Tibial nerve (tissue), 4 donors: ENCODE results near the gene BMERB1. TPM values are rescaled to one million over a fixed set of nuclear protein-coding genes. Genes with fewer than 3 reads are reported as not detected.
A peak's percentile ranks its signal among the peaks of the same experiment; 100 is the strongest.

ENCODE experiments used
- DNase-seq, 2 donors: peaks; one replicate each; pipeline ENCODE4 v3.0.0-alpha.2; 2019; ENCODE audit warnings: low spot score in 2 of 2
- H3K27ac ChIP-seq, 4 donors: fragments of 200-600 bp; sonication (generic) in 3 of 4; one replicate each; pipeline ENCODE4 v1.5.1; 2017 to 2019; ENCODE audit warnings: mild to moderate bottlenecking in 1 of 4
- H3K27me3 ChIP-seq, 2 donors: fragments of 200-600 bp; sonication (generic) in 1 of 2; one replicate each; pipeline versions ENCODE4 v1.5.1 to v1.6.0; 2017 to 2019
- H3K36me3 ChIP-seq, 3 donors: fragments of 200-600 bp; sonication (generic); one replicate each; pipeline ENCODE4 v1.5.1; 2018 to 2019
- H3K4me1 ChIP-seq, 4 donors: fragments of 200-600 bp; sonication (generic) in 3 of 4; one replicate each; pipeline ENCODE4 v1.5.1; 2017 to 2019
- H3K4me3 ChIP-seq, 4 donors: fragments of 200-600 bp; sonication (generic) in 3 of 4; one replicate each; pipeline ENCODE4 v1.5.1; 2017 to 2019; ENCODE audit warnings: mild to moderate bottlenecking in 1 of 4, moderate library complexity in 1 of 4
- H3K9me3 ChIP-seq, 4 donors: fragments of 200-600 bp; sonication (generic) in 3 of 4; one replicate each; pipeline ENCODE4 v1.5.1; 2017 to 2019
- EP300 ChIP-seq, 2 donors: sonication (generic); formaldehyde crosslinking; IDR thresholded peaks; one replicate each; pipeline ENCODE4 v1.6.1; 2017; ENCODE audit warnings: antibody characterized with exemption in 2 of 2, mild to moderate bottlenecking in 1 of 2
- POLR2A ChIP-seq, 2 donors: fragments of 450-650 bp; IDR thresholded peaks; one replicate each; pipeline ENCODE4 v1.6.1; 2017; ENCODE audit warnings: antibody characterized with exemption in 2 of 2, mild to moderate bottlenecking in 2 of 2, moderate library complexity in 2 of 2
- WGBS, 2 donors: methylation state at CpG; one replicate each; pipeline ENCODE4 v1.1.5; 2018; 5-methylcytosine and 5-hydroxymethylcytosine counted together
- total RNA-seq, 4 donors: library from RNA; depleted of rRNA; stranded (reverse); fragments of >200 nt; gene quantifications; one replicate each; pipeline ENCODE4 v1.1.0, GENCODE V29; 2016
- TF ChIP-seq, protein P1 (sequence below), 5 experiments: fragments of 200-600 bp in 3 of 5; fragments of 450-650 bp in 2 of 5; sonication (generic) in 3 of 5; IDR thresholded peaks; one replicate each; pipeline ENCODE4 v1.5.1; 2016 to 2019; ENCODE audit warnings: antibody characterized with exemption in 5 of 5, mild to moderate bottlenecking in 3 of 5, moderate library complexity in 2 of 5

Gene BMERB1
- total RNA-seq, 4 donors from 2014 or later: 42.9 to 85.9 (median 54.8) TPM

DNA sequence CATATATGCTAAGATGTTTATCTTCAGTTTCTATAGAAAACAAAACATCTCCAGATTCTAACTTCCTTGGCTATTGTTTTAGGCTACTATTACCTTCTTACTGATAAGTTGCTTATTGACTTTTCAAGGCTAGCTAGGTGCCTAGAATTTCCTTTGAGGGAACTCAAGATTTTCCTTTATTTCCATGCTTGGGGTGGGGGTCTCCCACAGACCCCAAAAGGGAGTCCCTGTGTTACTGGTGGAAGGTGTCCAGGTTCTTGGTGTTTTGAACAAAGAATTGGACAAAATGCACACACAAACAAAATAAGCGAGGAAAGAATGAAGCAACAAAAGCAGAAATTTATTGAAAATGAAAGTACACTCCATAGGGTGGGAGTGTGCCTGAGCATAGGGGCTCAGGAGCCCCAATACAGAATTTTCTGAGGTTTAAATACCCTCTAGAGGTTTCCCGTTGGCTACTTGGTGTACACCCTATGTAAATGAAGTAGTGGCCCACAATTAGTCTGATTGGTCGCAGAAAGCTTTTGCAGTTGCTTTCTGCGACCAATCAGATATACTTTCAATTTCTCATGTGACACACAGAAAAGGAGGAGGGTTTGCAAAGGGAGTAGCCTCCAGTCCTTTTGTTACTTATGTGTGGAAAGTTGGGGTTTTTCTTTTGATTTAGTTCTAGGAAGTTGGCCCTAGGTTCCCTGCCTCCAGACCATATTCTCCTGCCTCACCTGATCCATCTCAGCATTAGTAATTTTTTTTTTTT lies 141.1 kb downstream of the BMERB1 start:
- peak overlapping the region in 1 of 4 donors; percentile 6 for H3K27ac ChIP-seq
- TF ChIP-seq, protein P1, sequence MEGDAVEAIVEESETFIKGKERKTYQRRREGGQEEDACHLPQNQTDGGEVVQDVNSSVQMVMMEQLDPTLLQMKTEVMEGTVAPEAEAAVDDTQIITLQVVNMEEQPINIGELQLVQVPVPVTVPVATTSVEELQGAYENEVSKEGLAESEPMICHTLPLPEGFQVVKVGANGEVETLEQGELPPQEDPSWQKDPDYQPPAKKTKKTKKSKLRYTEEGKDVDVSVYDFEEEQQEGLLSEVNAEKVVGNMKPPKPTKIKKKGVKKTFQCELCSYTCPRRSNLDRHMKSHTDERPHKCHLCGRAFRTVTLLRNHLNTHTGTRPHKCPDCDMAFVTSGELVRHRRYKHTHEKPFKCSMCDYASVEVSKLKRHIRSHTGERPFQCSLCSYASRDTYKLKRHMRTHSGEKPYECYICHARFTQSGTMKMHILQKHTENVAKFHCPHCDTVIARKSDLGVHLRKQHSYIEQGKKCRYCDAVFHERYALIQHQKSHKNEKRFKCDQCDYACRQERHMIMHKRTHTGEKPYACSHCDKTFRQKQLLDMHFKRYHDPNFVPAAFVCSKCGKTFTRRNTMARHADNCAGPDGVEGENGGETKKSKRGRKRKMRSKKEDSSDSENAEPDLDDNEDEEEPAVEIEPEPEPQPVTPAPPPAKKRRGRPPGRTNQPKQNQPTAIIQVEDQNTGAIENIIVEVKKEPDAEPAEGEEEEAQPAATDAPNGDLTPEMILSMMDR (IDR thresholded peaks at IDR 0.05): no peak
- TF ChIP-seq POLR2A (IDR thresholded peaks at IDR 0.05) (no peak), EP300 (IDR thresholded peaks at IDR 0.05) (no peak)

GRCh38 chr16:15576960-15577958 lies 142.9 kb downstream of the BMERB1 start:
- peak overlapping the region in 1 of 4 donors; percentile 71 for H3K27ac ChIP-seq

More for the DNA sequence above, 141.1 kb downstream of the BMERB1 start:
- no peak for DNase-seq
- peaks cover 0 to 25% (median 0%) of the 10 kb centered on the region in 3 donors for H3K36me3 ChIP-seq
- no peak overlapping the region for H3K4me3 ChIP-seq
- H3K4me1 ChIP-seq: peaks cover 0 to 10% (median 4%) of the 10 kb centered on the region in 4 donors
- no peaks in the 10 kb centered on the region for H3K9me3 ChIP-seq
- WGBS, 2 donors: 95 to 97% methylated on average over 4 of the region's 4 CpGs
- no peaks in the 10 kb centered on the region for H3K27me3 ChIP-seq

DNA sequence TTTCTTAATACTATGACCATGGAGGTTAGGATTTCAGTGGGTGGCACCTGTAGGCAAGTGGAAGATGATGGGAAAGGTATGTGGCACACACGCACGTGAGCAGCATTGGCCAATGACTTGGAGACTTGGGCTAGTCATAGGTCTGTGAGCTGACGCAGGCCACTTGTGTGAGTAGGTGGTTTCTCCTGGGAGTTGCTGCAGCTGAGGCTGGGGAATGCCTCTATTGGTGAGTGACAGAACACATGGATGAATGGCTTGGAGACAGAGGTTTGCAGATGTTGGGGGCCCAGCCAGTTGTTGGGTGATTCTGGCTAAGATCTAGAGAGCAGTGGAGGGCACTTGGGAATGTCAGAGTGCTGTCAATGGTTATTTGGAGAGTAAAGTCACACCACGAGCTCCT lies 144.4 kb downstream of the BMERB1 start:
- 86 to 93% methylated on average over 4 of the region's 4 CpGs for WGBS, 2 donors

More at GRCh38 chr16:15576960-15577958, 142.9 kb downstream of the BMERB1 start:
- WGBS, 2 donors: 90% methylated on average over 20 of the region's 20 CpGs
- Histone ChIP-seq H3K27me3 (no peaks in the 10 kb centered on the region), H3K4me1 (peaks cover 0 to 7% (median 3%) of the 10 kb centered on the region in 4 donors), H3K9me3 (no peaks in the 10 kb centered on the region), H3K36me3 (peaks cover 0 to 42% (median 0%) of the 10 kb centered on the region in 3 donors), H3K4me3 (no peak overlapping the region)
- DNase-seq: no peak
- TF ChIP-seq, protein P1 (IDR thresholded peaks at IDR 0.05): no peak
- no peak for TF ChIP-seq POLR2A (IDR thresholded peaks at IDR 0.05)
- no peak for TF ChIP-seq EP300 (IDR thresholded peaks at IDR 0.05)

DNA sequence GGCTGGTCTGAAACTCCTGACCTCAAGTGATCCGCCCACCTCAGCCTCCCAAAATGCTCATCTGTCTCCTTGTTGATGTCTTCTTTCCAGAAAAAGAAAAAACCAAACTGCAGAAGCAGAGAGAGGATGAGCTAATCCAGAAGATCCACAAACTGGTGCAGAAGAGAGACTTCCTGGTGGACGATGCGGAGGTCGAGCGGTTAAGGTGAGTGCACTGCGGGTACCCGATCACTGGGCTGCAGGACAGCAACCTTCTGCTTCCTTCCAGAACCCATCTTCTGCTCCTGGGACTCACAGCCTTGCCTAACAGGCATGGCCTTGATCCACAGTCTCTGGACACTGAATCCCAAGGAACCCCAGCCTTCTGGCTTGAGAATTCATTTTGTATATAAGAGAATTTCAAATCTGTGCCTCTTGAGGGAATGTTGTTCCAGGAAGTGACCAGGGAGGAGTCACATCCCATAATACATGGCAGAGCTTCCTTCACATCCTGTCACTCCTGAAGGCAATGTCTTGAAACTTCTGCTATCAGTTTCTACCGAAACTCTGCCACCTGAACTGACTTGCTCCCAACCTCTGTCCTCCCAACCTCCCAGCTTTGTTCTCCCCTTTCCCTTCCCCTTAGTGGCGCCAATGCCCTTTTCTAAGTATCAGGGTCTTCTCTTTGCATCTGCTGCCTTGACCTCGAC lies 146.9 kb downstream of the BMERB1 start:
- TF ChIP-seq POLR2A (IDR thresholded peaks at IDR 0.05) (no peak), EP300 (IDR thresholded peaks at IDR 0.05) (no peak)
- TF ChIP-seq, protein P1 (IDR thresholded peaks at IDR 0.05): no peak
- DNase-seq: no peak
- Histone ChIP-seq H3K4me3 (no peak overlapping the region), H3K9me3 (peaks cover 0 to 14% (median 1%) of the 10 kb centered on the region in 4 donors), H3K36me3 (peaks cover 0 to 82% (median 0%) of the 10 kb centered on the region in 3 donors), H3K4me1 (no peaks in the 10 kb centered on the region), H3K27me3 (no peaks in the 10 kb centered on the region), H3K27ac (peak overlapping the region in 1 of 4 donors; percentile 17)
- WGBS, 2 donors: 88 to 89% methylated on average over 10 of the region's 10 CpGs

More for the DNA sequence above, 144.4 kb downstream of the BMERB1 start:
- Histone ChIP-seq H3K27me3 (no peaks in the 10 kb centered on the region), H3K27ac (no peak overlapping the region), H3K9me3 (no peaks in the 10 kb centered on the region), H3K4me1 (no peaks in the 10 kb centered on the region), H3K36me3 (peaks cover 0 to 57% (median 0%) of the 10 kb centered on the region in 3 donors), H3K4me3 (no peak overlapping the region)
- TF ChIP-seq EP300 (IDR thresholded peaks at IDR 0.05) (no peak), POLR2A (IDR thresholded peaks at IDR 0.05) (no peak)
- TF ChIP-seq, protein P1 (IDR thresholded peaks at IDR 0.05): no peak
- no peak for DNase-seq
